ENCODE results near the gene INHBB. TPM values are rescaled to one million over a fixed set of nuclear protein-coding genes. Genes with fewer than 3 reads are reported as not detected.
"Not testable (repeated sequence)": the region's sequence is repeated elsewhere in the genome, so short reads cannot be mapped to it uniquely, and the experiment has no call there.

INHBB gene
- 1.0 TPM for polyA plus RNA-seq (2013, experiment 1 of 2; ENCODE audit: insufficient read length)
- polyA plus RNA-seq (2013, experiment 2 of 2; ENCODE audit: insufficient read length) = 1.3 TPM

- DNase-seq = no peak
These were observed at the start of gene INHBB for GRCh38 chr2:120346026-120346666. TSS of gene INHBB (plus strand) at chr2:120346136. CDS start at chr2:120346189, 53 bp downstream.

DNA sequence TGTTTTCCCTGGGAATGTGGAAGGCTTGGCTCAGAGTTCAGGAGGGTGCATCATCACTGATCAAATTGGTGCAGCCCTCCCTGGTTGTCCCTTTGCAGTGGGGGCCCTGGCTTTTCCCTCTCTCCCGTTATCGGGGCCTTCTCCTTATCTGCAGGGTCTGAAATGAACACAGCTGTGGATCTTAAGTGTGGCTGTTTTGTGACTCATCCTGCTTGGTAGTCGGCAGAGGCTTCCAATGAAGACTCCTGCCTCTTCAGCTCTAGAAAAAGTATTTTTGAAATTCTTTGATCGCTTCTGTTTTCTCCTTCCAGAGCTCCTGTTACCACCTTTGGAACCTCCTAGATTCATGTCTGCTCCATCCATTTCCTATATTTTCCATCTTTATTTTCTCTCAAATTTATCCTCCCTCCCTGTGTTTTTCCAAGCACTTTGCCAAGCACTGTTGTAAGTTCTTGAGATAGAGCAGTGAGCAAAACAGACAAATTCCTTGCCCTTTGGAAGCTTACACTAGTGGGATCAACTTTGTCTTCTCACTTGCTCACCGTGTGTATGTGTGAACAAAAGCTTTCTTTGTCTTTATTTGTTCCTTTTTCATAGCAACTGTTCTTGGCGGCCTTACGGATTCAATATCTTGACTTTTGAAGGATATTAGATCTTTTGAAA, 47.6 kb upstream of the INHBB start:
- peak; percentile 51 for DNase-seq

GRCh38 chr2:120299004-120299403, 46.9 kb upstream of the INHBB start:
- DNase-seq = no peak

GRCh38 chr2:120299561-120299960, 46.4 kb upstream of the INHBB start:
- peak; percentile 18 for DNase-seq

DNA sequence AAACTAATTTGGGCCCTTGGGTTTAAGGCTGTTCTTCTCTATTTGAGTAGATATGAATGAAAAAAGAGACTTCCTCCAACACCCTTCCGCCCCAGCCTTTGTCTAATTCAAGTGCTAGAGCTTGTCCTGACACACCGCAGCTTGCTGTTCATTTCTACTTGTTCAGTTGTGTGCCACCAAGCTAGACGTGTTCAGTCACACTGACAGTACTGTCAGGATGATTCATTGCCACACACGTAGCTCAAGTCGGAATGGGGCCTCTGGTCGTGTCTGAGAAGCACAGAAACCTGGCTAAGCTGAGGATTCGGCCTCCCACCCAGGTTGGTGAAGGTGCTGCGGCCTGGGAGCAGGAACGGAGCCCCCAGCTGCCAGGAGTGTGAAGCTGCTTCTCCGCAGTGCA, 45.6 kb upstream of the INHBB start:
- DNase-seq = no peak

- DNase-seq = peak; percentile 76
These were observed 44.7 kb upstream of the INHBB start for GRCh38 chr2:120301284-120301683.

DNA sequence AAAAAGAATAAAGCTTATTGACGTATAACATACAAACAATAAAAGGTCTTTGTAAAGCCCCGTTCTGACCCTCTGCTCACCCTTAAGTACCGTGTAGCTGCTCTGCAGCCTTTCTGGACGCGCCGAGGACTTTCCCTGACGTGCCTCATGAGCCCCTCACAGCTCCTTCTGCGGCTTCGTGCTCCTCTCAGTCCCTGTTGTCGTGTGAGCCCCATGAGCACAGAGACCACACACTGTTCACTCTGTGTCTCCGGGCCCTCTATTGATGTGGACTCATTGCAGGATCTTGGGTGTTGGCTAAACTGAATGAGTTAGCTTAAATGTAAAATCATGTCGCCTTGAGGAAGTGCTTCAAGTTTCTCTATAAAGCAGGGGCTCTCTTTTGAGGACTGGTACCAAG, 43.6 kb upstream of the INHBB start:
- no peak for DNase-seq

- DNase-seq = no peak
These were observed 42.8 kb upstream of the INHBB start for GRCh38 chr2:120303177-120303576.

- DNase-seq = peak; percentile 12
These were observed 40.6 kb upstream of the INHBB start for GRCh38 chr2:120305296-120305695.

DNA sequence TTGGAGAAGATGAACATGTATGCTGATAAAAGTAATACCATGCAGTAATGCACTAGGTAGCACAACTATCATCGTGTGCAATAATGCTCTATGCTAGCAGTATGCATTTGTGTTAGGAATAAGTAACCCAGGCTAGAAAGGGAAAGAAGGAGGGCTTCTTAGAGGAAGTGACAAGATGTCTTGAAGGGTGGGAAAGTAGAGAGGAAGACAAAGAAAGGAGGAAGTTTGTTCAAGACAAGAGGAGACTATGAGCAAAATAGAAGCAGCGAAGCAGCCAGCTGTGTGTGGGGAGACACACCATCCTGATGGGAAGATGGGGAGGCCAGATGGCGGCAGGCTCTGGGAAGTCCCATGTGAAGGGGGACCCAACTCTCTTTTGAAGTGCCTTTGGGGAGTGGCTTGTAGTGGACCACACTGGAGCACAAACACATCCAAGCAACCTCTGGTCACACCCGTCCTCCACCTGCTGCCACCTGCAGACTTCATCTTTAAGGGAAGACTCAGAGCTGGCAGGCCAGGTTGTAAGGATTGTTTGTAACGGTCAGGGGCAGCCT, 39.9 kb upstream of the INHBB start:
- no peak for DNase-seq

- DNase-seq = no peak
These were observed 38.5 kb upstream of the INHBB start for GRCh38 chr2:120307482-120307881.

GRCh38 chr2:120308038-120308910, 37.7 kb upstream of the INHBB start:
- DNase-seq = no peak

DNA sequence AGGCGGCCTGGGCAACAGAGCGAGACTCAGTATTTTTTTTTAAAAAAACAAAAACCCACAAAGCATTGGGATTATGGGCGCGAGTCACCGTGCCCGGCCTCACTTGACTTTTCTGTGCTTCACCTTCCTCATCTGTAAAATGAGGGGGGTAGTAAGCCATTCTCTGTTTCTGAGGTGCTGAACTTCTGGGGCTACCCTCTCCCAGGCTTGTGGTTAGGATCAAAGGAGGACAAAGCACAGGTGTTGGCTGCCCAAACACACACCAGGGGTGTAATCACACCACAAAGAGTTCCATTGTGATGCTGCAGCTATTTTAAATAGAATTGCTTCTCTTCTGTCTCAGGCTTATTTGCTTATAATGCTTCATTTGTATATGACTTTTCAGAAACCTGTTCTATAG, 35.8 kb upstream of the INHBB start:
- DNase-seq = no peak

- not testable (repeated sequence) for DNase-seq
These were observed 35.1 kb upstream of the INHBB start for GRCh38 chr2:120310841-120311240.

- DNase-seq = no peak
These were observed 33.9 kb upstream of the INHBB start for GRCh38 chr2:120312076-120312475.

DNA sequence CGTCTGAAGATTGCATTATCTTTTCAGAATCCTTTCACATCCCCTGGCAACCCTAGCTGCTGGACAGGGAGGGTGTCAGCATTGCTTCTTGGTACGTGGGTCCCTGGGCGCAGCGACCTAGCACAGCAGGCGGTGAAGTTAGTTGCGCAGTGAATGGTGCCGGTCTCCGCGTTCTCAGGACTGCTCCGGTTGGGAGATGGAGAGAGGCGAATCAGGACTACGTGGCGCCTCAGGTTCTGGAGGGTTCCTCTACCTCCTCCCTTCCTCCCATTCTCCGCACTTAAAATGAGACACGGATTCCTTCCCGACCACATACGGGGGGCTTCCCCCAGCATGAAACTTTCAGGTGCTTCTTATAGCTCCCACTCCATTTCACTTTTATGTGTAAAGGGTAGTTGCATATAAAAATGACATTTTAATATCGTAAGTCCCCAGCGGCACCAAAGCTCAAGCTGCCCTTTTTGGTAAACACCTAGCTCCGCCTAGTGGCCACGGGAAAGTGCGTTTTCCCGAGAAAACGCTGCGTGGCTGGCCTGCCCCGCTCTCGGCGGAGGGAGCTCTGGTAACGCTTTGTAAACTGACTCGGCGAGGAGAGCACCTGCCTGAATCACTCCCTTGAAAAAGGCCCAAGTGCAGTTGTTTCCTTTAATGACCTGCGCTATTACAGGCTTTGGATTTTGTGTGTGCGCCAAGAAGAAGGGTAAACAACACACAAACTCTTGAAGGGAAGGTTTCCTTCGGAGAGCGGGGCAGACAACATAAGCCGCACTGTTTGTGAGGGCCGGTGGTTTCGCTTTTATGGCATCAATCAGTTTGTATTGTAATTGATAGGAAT, 32.9 kb upstream of the INHBB start:
- peak; percentile 77 for DNase-seq

- DNase-seq = no peak
These were observed 32.0 kb upstream of the INHBB start for GRCh38 chr2:120313695-120314615.

DNA sequence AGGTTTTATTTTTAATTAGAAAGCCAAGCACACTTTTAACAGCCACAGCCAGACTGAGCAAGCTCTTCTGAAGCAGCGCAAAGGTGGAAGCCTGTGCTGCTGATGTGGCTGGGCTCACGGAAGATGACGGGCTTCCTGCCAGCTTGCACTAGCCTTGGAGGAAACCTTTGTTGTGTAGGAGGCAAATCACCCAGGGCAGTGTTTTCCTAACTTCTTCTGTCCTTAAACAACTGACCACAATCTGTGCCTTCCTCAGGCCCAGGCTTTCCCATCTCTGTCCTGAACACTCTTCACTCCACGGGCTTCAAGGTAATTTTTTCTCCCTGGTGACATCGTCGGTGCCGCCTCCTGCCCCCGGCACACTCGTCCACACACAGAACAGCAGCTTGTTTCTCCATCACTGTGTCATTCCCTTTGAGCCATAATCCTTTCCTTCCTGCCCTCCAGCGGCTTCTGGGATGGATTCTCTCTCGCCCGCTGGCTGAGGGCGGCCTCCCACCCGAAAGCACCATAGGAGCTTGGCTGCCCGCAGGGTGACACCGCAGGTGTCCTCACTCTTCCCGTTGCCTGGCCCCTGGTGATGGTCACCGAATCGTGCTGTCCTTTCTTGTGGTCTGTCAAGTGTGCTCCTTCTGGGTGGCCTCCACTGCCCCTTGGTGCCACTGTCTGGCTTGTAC, 31.1 kb upstream of the INHBB start:
- no peak for DNase-seq

DNA sequence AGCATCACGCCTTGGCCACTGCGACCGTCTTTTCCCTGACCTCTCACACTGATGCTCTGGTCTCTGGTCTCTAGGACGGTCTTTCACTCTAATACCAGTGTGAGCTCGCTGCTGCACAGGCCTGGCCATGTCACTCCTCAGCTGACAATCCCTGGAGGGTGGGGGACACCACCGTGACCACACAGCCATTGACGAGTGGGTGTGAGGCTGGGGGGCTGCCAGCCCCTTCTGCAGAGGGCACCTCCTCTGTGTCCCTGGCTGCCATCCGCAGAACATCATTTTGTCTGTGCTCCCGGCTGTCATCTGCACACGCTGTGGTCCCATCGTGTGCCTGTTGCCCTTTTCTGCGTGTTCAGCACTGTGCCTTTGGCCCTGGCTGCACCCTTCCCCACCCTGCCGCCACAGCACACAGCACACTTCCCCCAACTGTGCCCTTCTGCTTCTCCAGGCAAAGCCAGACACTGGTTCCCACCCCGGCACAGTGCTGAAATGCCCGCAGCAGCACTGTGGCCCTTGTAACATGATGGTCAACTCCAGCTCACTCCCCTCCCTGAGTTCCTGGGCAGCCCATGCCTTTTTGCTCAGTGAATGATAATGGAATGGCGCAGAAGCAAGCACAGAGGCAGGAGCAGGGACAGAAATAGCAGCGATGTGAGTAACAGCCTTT, 30.4 kb upstream of the INHBB start:
- DNase-seq = no peak

- no peak for DNase-seq
These were observed 29.9 kb upstream of the INHBB start for GRCh38 chr2:120316071-120316470.
